Prostate gland (tissue), 2 donors: Measurements from ENCODE around the gene PPARA.

Experiments used
- CTCF ChIP-seq, 4 experiments: fragments of 200-600 bp in 2 of 4; fragments of 450-650 bp in 2 of 4; sonication (generic) in 2 of 4; IDR thresholded peaks; 1 replicate in 3 of 4; 2 replicates in 1 of 4; pipeline ENCODE4 v1.5.1; 2016 to 2019; ENCODE audit warnings: antibody characterized with exemption in 4 of 4, mild to moderate bottlenecking in 2 of 4, moderate library complexity in 2 of 4
- POLR2A ChIP-seq: fragments of 450-650 bp; IDR thresholded peaks from one replicate; pipeline ENCODE4 v1.6.1; 2016; ENCODE audit warnings: antibody characterized with exemption, mild to moderate bottlenecking

- no peak for TF ChIP-seq CTCF (IDR thresholded peaks at IDR 0.05)
- TF ChIP-seq POLR2A = no peak
Observed at GRCh38 chr22:46234969-46235368, 84.6 kb downstream of the PPARA start.
